ENCODE results near the gene IGLL1. TPM values are rescaled to one million over a fixed set of nuclear protein-coding genes. Genes with fewer than 3 reads are reported as not detected.
"Not testable (repeated sequence)": the region's sequence is repeated elsewhere in the genome, so short reads cannot be mapped to it uniquely, and the experiment has no call there.

IGLL1 gene
- total RNA-seq, 1 donor from 2014 or later: not detected

DNA sequence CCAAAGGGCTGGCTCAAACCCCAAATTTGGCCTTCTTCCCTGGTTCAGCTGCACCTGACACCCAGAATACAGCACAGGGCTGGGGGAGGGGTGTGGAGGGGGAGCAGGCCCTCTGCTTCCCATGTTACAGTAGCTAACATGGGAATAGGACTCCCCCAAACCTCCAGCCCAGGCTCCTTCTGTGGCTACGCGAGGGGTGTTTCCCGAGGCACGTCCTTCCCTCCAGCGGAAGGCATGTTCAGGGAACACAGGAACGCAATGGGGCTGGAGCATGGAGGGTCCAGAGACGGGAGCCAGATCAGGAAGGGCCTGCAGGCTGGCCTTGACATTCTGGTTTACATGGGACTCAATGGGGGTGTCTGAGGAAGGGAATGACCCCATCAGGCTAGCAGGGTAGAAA, 11.8 kb upstream of the IGLL1 start:
- DNase-seq (ENCODE audit: extremely low read depth, low read depth, low spot score): no peak

DNA sequence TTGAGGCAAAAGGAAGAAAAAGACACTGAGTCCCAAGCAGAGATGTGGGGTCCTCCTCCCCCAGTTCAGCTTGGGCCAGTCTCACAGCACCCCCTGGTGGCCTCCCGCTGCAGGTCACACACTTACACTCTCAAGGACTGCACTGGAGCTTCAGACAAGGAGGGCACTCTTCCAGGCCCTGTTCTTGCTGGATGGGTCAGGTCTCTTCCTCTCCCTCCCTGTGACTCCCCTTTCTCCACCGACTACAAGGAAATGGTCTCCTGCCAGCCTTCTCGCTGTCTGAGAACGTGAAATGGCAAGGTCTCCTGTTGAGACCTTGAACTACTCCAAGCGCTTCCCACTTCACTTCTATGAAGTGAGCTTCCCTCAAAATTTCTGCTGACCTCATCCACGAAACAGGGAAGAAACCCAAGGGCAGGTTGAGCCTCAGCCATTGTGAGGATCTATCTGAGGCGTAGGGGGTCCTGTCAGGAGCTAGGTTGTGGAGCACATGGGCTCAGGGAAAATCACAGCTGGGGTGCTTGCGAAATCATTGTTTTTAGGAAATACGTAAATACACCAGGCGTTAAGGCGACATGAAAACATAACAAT, 11.2 kb upstream of the IGLL1 start:
- DNase-seq (ENCODE audit: extremely low read depth, low read depth, low spot score): peak; percentile 27

DNA sequence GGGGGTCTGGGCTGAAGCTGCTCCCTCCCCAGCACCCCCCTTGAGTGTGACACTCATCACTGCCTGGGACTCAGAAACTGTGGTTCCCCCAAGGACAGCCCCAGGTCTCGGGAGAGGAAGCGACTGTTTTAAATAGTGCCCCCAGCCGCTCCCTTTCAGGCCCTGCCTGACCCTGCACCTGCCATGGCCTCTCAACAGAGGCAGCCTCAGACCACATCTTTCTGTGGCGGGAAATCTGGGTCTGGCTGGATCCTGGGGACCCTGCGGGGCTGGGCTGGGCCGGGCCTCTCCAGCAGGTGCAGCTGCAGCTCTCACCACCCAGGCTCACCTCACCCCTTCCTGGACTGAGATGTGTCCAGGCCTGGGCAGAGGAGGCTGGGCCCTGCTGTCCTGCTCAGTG, 3.7 kb upstream of the IGLL1 start:
- DNase-seq (ENCODE audit: extremely low read depth, low read depth, low spot score): no peak

DNA sequence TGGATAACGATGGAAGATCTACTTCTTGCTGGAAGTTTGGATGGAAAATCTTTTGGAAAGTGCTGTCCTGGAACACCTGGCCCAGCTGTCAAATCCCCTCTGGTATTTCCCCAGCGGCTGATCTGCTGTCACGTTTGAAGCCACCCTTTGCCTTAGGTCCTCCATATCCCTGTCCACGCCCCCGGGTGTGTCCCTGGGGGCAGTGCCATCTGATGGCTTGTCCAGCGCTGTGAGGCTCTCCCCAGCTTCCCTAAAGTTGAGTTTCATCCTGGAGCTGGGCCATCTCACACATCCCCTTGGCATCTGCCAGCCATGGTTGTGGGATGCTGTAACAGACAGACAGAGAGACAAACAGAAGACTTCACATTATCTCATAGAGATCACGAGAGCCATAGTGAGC, 3.1 kb upstream of the IGLL1 start:
- DNase-seq (ENCODE audit: extremely low read depth, low read depth, low spot score): no peak

DNA sequence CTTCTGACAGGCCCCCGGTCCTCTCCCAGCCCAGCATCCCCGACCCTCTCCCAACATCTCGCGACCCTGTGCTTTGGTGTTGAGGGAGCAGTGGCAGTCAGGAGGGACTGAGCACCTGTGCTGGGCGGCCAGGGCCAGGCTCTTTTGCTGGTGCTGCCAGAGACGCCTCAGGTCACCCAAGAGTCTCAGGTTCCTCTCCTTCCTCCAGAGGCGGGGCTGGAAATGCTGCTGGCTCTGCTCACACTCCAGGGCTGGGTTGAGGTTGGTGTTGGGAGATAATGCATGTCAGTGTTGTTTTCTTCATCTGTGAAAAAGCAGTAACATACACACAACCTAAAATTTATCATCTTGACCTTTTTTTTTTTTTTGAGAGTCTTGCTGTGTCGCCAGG, 1.2 kb upstream of the IGLL1 start:
- DNase-seq (ENCODE audit: extremely low read depth, low read depth, low spot score): no peak

DNA sequence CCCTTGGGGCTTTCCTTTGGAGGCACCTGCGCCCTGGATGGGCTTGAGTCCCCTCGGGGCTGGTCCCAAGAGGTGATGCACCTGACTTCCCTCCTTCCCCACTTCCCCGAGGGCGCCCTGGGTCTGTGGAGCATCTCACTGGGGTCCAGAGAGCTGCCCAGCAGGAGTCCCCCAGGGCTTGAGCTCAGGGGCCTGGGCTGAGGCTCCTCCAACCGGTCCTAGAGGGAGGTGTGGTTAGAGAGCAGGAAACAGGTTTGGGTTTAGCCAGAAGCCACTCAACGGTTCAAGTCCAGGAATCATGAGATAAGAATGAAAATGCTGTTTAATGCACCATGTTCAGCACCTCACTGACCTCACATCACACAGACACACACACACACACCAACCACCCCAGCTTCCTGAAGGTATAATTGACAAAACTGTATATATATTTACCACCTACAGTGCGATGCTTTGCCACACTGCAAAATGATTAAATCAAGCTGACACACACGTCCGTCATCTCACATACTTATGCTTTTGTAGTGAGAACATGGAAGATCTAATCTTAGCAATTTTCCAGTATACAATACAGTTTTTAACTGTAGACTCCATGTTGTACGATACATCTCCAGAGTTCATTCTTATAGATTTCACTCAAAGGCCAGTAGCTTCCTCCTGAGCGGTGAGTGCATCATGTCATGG, 628 bp upstream of the IGLL1 start:
- no peak for DNase-seq (ENCODE audit: extremely low read depth, low read depth, low spot score)

DNA sequence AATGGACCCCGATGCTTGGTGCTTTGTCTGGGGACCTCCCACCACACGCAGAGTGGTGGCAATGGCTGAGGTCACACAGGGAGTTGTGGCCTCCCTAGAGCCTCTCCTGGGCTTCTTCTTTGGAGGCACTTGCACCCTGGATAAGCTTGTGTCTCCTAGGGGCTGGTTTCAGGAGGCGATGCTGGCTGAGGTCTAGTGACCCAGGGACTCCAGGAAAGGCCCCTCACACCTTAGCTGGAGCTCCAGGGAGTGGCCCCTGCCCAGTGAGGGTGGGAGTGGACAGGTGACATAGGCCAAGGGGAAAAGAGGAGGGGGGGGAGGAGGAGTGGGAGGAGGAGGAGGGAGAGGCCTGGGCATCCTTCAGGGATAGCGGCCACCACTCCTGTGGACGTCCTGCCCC, 810 bp downstream of the IGLL1 start:
- no peak for DNase-seq (ENCODE audit: extremely low read depth, low read depth, low spot score)

DNA sequence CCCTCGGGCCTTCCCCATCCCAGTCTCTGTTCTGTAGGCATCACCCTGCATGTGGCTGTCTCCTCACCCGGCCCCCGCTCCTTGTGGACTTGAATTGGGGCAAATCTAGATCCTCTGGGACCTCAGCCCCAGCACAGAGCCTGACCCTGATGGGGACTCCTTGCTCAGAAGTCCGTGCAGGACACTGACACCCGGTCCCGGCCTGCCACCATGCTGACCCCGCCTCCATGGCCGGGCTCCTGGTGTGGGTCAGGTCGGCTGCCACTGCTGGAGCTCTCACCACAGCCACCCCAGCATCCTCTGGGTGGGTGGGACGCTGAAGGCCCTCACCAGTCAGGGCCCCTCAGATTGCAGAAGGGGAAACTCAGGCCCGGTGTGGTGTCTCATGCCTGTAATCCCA, 1.8 kb downstream of the IGLL1 start:
- DNase-seq (ENCODE audit: extremely low read depth, low read depth, low spot score): no peak

DNA sequence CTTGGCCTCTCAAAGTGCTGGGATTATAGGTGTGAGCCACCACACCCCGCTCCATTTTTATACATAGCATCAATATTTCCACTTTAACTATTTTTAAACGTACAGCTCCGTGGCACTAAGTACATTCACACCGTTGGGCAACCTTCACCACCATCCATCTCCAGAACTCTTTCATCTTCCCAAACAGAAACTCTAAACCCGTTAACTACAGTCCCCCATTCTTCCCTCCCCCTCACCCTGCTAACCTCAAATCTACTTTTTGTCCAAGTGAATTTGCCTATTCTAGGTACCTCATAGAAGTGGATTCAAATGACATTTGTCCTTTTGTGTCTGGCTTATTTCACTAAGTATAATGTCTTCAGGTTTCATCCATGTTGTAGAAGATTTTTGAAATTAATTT, 3.4 kb downstream of the IGLL1 start:
- no peak for DNase-seq (ENCODE audit: extremely low read depth, low read depth, low spot score)

DNA sequence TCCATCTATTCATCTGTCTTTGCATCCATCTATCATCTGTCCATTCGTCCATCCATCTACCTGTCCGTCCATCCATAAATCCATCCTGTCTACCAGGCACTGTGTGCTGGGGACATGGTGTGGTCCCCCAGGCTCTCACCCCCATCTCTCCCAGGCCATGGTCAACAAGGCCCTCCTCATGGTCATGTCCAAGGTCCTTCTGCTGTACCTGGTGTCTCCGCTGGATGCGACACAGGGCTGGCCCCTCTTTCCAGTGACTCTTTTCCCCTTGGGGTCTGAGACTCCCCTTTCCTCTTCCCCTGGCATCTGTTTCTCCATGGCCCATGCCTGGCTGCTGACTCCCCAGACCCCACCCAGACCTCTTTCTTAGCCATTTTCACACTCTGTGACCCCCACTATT, 4.5 kb downstream of the IGLL1 start:
- DNase-seq (ENCODE audit: extremely low read depth, low read depth, low spot score): no peak

DNA sequence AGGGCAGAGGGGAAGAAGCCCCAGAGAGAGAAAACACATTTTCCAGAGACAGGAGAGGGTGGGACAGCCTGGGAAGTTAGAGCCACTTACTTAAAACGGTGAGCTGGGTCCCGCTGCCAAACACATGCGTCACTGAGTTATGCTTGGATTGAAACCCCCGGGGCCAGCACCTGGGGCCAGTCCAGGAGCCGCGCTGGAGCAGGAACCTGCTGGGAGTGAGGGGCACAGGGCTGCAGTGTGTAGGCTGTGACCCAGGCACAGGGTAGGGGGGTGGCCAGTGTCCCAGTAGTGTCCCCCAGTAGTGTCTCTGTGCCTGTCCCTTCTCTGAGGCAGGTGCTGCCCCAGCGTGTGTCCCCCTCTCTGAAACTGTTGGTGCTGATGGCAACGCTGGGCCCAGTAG, 5.2 kb downstream of the IGLL1 start:
- DNase-seq (ENCODE audit: extremely low read depth, low read depth, low spot score): no peak

DNA sequence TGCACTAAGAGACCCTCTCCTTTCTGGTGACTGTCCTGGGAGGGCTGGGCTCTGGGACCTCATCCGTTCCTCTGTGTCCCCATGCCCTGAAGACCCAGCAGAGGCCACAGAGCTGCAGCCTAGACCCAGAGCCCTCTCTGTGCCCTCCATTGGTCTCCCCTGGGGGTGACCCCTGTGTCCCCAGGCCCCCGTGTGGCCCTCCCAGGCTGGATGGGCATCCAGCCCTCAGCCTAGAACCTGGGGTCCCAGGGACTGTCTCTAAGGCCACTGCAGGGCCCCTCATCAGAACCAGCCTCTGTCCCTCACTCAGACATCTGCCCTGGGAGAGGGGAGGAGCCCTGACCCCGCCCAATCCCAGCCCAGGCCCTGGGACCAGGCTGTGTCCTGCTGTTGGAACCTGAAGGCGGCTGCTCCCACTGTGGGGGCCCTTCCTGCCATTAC, 5.7 kb downstream of the IGLL1 start:
- DNase-seq (ENCODE audit: extremely low read depth, low read depth, low spot score): no peak

DNA sequence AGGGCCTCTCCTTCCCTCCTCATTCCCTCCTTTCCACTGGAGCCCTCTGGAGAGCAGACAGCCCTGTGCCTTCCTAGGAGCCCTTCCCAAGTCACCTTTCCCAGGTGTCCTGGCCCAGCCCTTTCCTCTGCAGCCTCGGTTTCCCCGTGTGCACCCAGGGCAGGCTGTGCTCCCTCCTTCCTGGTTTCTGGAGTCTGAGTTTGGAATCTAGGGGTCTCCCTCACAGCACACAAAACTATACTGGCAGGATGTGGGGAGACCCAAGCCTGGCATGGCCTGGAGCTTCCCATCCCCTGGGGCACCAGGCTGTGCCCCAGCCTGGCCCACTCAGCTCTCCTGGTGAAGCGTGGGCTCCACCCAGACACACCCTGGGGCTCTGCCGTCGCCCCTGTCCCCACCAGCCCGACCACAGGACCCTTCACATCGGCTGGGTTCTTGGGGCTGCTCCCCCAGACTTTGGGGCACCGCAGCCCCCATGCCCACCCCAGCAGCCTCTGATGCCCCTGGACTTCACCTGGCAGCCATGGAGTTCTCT, 6.3 kb downstream of the IGLL1 start:
- not testable (repeated sequence) for DNase-seq (ENCODE audit: extremely low read depth, low read depth, low spot score)

DNA sequence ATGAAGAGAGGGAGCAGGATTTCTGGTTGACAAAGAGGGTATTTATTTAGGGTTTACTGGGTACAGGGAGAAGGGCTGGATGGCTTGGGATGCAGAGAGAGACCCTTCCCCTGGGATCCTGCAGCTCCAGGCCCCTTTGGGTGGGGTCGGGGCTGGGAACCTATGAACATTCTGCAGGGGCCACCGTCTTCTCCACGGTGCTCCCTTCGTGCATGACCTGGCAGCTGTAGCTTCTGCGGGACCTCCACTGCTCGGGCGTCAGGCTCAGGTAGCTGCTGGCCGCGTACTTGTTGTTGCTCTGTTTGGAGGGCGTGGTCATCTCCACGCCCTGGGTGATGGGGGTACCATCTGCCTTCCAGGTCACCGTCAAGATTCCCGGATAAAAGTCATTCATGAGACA, 7.0 kb downstream of the IGLL1 start:
- not testable (repeated sequence) for DNase-seq (ENCODE audit: extremely low read depth, low read depth, low spot score)

DNA sequence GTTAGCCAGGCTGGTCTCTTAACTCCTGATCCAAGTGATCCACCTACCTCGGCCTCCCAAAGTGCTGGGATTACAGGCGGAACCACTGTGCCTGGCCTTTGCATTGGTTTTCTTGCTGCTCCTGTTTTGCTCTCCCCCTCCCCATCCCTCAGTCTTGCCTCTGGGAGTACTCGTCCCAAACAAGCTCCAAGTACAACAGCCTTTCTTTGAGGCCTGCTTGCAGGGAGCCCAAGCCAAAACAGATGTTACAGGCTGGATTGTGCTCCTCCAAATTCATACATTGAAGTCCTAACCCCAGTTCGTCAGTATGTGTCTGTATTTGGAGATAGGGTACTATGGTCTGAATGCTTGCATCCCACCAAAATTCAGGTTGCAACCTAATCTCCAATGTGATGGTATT, 8.6 kb downstream of the IGLL1 start:
- no peak for DNase-seq (ENCODE audit: extremely low read depth, low read depth, low spot score)

DNA sequence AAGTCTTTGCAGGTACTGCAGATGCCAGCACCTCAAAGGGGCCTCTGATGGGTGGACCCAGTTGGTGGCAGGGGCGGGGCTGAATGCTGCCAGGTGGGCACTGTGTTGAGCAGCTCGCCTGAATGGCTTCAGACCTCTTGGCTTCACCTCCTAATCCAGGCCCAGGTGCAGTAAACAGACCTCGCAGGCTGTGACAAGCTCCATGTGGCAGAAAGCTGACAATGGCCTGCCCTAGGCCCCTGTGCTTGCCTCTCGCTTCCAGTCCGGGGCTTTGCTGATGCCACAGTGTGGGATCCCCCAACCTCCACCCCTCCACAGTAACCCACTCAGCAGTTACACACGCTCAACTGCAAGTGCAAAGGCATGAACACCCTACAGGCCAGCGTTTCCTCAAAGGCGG, 9.4 kb downstream of the IGLL1 start:
- DNase-seq (ENCODE audit: extremely low read depth, low read depth, low spot score): no peak

DNA sequence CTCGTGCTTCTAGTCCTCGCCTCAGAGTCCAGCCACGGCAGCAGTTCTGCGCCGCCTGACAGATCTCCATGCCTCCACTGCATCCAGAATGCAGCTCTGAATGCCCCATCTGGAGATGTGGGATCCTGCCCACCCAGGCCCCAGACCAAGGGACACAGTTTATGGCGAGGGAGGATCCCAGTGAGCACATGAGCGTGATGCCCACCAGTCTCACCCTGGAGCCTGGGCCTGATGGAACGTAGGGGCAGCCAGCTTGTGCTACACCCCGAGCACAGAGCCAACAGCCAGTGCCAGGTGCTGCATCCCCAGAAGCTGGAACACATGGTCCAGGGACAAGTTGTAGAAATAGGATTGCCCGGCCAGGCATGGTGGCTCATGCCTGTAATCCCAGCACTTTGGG, 10.4 kb downstream of the IGLL1 start:
- DNase-seq (ENCODE audit: extremely low read depth, low read depth, low spot score): no peak

DNA sequence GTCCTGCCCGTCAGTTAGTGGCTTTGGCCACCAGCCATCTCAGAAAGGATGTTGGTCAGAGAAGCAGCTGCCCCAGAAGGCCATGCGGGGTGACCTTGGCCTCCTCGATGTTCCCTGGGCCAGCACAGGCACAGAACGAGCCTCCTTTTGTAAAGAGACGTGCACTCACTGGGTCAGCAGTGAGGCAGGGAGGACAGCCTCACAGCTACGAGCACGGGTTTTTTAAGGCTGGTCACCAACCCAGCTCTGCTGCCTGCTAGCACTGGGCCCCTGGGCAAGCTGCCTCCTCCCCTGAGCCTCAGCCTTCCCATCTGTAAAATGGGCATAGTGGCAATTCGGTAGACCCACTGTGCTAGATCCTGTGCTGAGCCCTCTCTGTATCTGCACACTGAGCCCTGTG, 10.8 kb downstream of the IGLL1 start:
- no peak for DNase-seq (ENCODE audit: extremely low read depth, low read depth, low spot score)

DNA sequence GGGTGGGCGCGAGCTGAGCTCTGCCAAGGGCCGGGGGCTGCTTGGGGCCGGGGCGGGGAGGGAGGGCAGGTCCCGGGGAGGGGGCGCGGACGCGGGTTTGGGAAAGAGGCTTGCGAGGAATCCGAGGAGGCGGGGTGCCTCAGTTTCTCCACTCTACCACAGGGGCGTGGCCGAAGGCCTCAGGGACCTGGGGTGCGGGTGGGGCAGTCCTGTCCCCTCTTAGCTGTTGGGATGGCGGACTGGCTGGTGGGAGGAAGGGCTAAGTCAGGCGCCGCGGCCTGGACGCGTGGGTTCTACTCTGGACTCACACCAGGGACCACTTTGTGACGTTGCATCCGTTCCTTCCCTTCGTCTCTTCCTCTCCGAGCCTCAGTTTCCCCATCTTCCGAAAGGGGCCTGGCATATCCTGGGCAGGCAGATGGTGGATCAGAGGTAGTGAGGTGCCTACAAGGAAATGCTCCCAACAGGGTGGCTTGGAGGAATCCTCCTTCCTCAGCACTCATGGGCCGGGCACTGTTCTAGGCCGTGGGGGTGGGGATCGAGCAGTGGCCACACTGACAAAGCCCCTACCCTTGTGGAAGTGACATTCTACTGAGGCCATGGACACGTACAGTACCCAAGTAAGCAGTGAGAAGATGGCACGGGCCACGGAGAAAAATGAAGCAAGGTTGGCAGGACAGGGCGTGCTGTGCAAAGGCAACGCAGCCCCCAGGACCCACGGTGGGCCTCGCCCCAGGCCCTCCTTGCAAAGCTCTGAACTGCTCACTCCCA, 13.2 kb downstream of the IGLL1 start:
- DNase-seq (ENCODE audit: extremely low read depth, low read depth, low spot score): no peak

DNA sequence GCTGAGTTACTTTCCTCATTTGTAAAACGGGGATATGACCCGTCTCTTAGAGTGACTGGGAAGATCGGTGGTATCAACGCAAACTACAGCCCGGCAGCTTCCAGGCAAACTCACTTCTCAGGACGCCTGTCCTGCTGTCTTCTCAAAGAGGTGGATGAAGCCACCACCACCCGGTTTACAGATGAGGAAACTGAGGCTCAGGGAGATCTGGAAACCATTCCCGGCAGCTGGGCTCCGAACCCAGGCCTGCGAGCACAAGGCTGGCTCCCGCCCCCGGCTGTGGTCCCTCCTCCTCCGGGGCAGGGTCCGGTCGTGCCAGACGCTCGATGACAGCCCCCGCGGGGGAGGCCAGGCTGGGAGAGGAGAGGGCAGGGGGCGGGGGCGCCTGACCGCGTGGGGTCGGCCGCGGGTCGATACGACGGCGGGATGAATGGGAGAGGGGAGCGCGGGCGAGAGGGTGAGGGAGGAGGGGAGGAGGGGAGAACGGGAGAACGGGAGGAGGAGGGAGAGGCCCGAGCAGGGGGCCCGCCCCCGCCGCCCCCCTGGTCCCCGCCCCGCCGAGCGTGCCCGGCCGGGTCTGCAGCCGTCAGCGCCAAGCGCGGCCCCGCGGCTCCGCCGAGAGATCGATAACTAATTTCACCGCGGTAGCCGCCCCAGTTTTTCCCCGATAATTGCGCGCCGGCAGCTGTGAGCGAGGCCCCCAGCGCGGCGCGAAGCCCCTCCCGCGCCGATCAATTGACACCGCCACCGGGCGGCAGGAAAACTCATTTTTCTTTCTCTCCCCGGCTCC, 14.0 kb downstream of the IGLL1 start:
- no peak for DNase-seq (ENCODE audit: extremely low read depth, low read depth, low spot score)

DNA sequence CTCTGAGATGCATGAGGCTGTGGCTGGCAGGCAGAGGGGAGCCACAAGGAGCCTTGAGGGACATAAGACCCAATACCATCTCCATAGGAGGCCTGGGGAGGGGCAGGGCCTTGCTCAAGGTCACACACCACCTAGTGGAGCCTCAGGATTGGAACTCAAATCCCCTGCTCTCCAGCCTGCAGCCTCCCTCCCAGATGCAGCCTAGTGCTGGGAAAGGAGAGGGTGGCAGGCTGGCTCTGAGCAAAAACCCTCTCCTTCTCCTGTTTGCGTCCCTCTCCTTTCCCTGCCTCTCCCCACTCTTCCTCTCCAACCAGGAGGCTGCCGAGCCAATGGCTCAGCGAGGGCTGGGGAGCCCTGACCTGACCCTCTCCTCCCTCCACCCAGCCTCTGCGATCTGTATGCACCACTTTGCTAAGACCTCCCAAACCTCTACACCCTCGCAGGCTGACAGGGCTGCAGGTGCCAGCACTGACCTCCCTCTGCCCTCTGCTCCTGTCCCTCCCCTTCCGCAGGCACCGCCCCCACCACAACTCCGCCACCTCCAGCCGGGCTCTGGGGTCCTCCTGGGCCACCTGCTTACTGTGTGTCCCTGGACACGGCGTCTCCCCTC, 14.7 kb downstream of the IGLL1 start:
- no peak for DNase-seq (ENCODE audit: extremely low read depth, low read depth, low spot score)
